Measurements from ENCODE around the gene FHAD1. TPM values are rescaled to one million over a fixed set of nuclear protein-coding genes. Genes with fewer than 3 reads are reported as not detected.

FHAD1 gene
- total RNA-seq, 1 experiment from 2014 or later = 3.5 TPM

- DNase-seq (ENCODE audit: low read depth, low spot score) = no peak
- Histone ChIP-seq H2AFZ (ENCODE audit: low read depth, low read length, poor library complexity, severe bottlenecking) (no peak overlapping the region), H3K4me2 (ENCODE audit: low read length) (no peak overlapping the region), H3K27ac (ENCODE audit: low read depth, low read length) (no peak overlapping the region), H3K9ac (ENCODE audit: low read length) (no peak overlapping the region), H3K4me3 (replicated peaks in 1 of 2; ENCODE audit: low read depth in 1 of 2, low read length in 2 of 2) (no peak overlapping the region), H3K79me2 (ENCODE audit: insufficient read depth, low read length) (no peaks in the 10 kb centered on the region), H3K27me3 (ENCODE audit: insufficient read depth, low read length) (no peaks in the 10 kb centered on the region), H3K9me2 (ENCODE audit: insufficient read depth) (no peaks in the 10 kb centered on the region), H4K20me1 (ENCODE audit: insufficient read depth) (no peaks in the 10 kb centered on the region), H3K9me3 (ENCODE audit: control insufficient read depth in 1 of 2, insufficient read depth in 1 of 2, low read depth in 1 of 2, low read length in 2 of 2) (no peaks in the 10 kb centered on the region), H3K36me3 (ENCODE audit: control insufficient read depth in 1 of 2, insufficient read depth in 2 of 2, low read length in 2 of 2) (no peaks in the 10 kb centered on the region), H3K4me1 (ENCODE audit: control insufficient read depth in 1 of 2, insufficient read depth in 2 of 2, low read length in 2 of 2) (peaks cover 0 to 5% of the 10 kb centered on the region in 2 experiments; a peak in 1 of 4 replicates)
- ATAC-seq = no peak
- intact Hi-C loops (cut with micrococcal nuclease) = no loop called here
- RAD21 ChIA-PET (ENCODE audit: low non-redundant PET in 1 of 2, low total read pairs in 2 of 2, uncharacterized antibody in 2 of 2, unreplicated experiment in 2 of 2) = no interaction called here
- TF ChIP-seq SIN3A (IDR thresholded peaks at IDR 0.05; ENCODE audit: low read depth) (no peak), FOSL1 (IDR thresholded peaks at IDR 0.05; ENCODE audit: low read depth) (no peak), ZBTB33 (IDR thresholded peaks at IDR 0.05; ENCODE audit: extremely low read depth, insufficient replicate concordance, low read length) (no peak), ATF3 (IDR thresholded peaks at IDR 0.05) (no peak), EZH2 (IDR thresholded peaks at IDR 0.05) (no peak), POLR2AphosphoS5 (IDR thresholded peaks at IDR 0.05; ENCODE audit: low read depth, low read length) (no peak), ZFX (IDR thresholded peaks at IDR 0.05) (no peak)
- CTCF ChIA-PET = no interaction called here
- POLR2A ChIA-PET = no interaction called here
- BruUV-seq (replicated peaks) = no TSS peak
Observed at GRCh38 chr1:15402809-15403450, 155.9 kb downstream of the FHAD1 start.

Measured in HCT116 (cell line).